NCI-H2081 treated with DMSO at 0.1 percent for 48 hours (cell line): Measurements from ENCODE around the gene OLR1.

Experiments used
- DNase-seq: peaks from one replicate; lab custom pipeline; 2025; lab: John Stamatoyannopoulos, UW

OLR1 gene

GRCh38 chr12:10153271-10154144 lies 18.4 kb downstream of the OLR1 start:
- no peak for DNase-seq

GRCh38 chr12:10151621-10152020 lies 20.3 kb downstream of the OLR1 start:
- DNase-seq: no peak

GRCh38 chr12:10147714-10148403 lies 24.1 kb downstream of the OLR1 start:
- no peak for DNase-seq

GRCh38 chr12:10142976-10143589 lies 28.8 kb downstream of the OLR1 start:
- no peak for DNase-seq

- DNase-seq: no peak
These were observed 31.9 kb downstream of the OLR1 start for GRCh38 chr12:10140001-10140400.

GRCh38 chr12:10136637-10137205 lies 35.2 kb downstream of the OLR1 start:
- DNase-seq: no peak

- DNase-seq: no peak
These were observed 36.8 kb downstream of the OLR1 start for GRCh38 chr12:10135126-10135525.

- no peak for DNase-seq
These were observed 39.0 kb downstream of the OLR1 start for GRCh38 chr12:10132850-10133370.

GRCh38 chr12:10131111-10131690 lies 40.7 kb downstream of the OLR1 start:
- DNase-seq: no peak

- DNase-seq: no peak
These were observed 41.9 kb downstream of the OLR1 start, which contains the start of gene CLEC7A for GRCh38 chr12:10130042-10130441. TSS of gene CLEC7A (minus strand) at chr12:10130199. CDS start at chr12:10130082, 117 bp downstream.

- no peak for DNase-seq
These were observed 43.2 kb downstream of the OLR1 start for GRCh38 chr12:10128687-10129086.

GRCh38 chr12:10126413-10126812 lies 45.5 kb downstream of the OLR1 start:
- no peak for DNase-seq

- no peak for DNase-seq
These were observed 49.2 kb downstream of the OLR1 start for GRCh38 chr12:10122689-10123088.

- DNase-seq: no peak
These were observed 50.7 kb downstream of the OLR1 start for GRCh38 chr12:10121278-10121677.

- DNase-seq: no peak
These were observed 52.9 kb downstream of the OLR1 start for GRCh38 chr12:10119066-10119465.

- no peak for DNase-seq
These were observed 56.0 kb downstream of the OLR1 start for GRCh38 chr12:10115890-10116289.

- DNase-seq: no peak
These were observed 56.6 kb downstream of the OLR1 start for GRCh38 chr12:10115311-10115710.

- no peak for DNase-seq
These were observed 58.0 kb downstream of the OLR1 start for GRCh38 chr12:10113920-10114319.

- DNase-seq: no peak
These were observed 58.9 kb downstream of the OLR1 start for GRCh38 chr12:10113075-10113474.

GRCh38 chr12:10111451-10111850 lies 60.5 kb downstream of the OLR1 start:
- DNase-seq: no peak

GRCh38 chr12:10110256-10110844 lies 61.6 kb downstream of the OLR1 start:
- DNase-seq: no peak
